Coronary artery (tissue), 2 donors: Measurements from ENCODE around the gene PRDM10.

Experiments used
- DNase-seq: peaks from one replicate; pipeline ENCODE4 v3.0.0-alpha.2; 2017; ENCODE audit warnings: low spot score
- H3K27ac ChIP-seq, 2 donors: fragments of 200-600 bp; sonication (generic); one replicate each; pipeline ENCODE4 v1.5.1; 2016 to 2019
- H3K4me3 ChIP-seq: fragments of 200-600 bp; sonication (generic); 2 replicates; pipeline ENCODE4 v1.5.1; 2016; ENCODE audit warnings: mild to moderate bottlenecking, moderate library complexity
- TF ChIP-seq, protein P1 (sequence below): fragments of 200-600 bp; sonication (generic); IDR thresholded peaks from one replicate; pipeline ENCODE4 v1.5.1; 2019; ENCODE audit warnings: antibody characterized with exemption

PRDM10 gene

DNA sequence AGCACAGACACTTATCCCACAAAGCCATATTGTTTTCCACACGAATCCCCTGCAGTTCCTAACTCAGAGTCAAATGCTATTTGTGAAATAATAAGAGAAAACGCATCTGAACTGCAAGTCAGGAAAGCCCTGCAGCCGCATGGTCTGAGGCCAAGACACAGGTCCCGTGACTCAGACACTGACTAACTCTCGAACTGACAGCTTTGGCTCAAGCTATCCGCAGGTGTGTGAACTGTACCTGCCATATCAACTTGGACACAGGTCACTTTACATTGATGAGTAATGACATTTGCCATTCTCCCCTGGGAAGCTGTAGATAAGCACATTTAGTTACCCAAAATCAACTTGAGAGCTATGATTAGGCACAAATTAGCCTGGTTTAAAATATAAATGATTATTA, 72.3 kb downstream of the PRDM10 start:
- TF ChIP-seq, protein P1, sequence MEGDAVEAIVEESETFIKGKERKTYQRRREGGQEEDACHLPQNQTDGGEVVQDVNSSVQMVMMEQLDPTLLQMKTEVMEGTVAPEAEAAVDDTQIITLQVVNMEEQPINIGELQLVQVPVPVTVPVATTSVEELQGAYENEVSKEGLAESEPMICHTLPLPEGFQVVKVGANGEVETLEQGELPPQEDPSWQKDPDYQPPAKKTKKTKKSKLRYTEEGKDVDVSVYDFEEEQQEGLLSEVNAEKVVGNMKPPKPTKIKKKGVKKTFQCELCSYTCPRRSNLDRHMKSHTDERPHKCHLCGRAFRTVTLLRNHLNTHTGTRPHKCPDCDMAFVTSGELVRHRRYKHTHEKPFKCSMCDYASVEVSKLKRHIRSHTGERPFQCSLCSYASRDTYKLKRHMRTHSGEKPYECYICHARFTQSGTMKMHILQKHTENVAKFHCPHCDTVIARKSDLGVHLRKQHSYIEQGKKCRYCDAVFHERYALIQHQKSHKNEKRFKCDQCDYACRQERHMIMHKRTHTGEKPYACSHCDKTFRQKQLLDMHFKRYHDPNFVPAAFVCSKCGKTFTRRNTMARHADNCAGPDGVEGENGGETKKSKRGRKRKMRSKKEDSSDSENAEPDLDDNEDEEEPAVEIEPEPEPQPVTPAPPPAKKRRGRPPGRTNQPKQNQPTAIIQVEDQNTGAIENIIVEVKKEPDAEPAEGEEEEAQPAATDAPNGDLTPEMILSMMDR = no peak
- no peak overlapping the region for H3K4me3 ChIP-seq
- DNase-seq = no peak
- H3K27ac ChIP-seq = no peak overlapping the region

DNA sequence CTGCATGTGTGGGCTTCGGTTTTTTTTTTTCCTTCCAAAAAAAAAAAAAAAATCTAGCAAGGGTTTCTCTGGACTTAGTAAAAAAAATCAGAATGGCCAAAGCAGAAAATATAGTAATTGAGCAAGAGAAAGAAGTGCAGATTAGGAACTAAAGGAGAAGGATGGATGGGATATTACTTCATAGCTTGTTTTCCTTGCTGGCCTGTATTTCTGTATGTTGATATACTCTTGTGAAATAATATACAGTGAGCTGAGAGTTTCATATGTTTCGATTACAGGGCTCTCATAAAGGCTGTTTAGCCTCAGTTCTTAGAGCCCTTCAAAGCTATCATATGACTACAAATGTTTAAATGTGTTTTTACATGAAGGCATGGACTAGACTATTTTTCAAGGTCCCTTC, 72.9 kb downstream of the PRDM10 start:
- Histone ChIP-seq H3K4me3 (no peak overlapping the region), H3K27ac (no peak overlapping the region)
- TF ChIP-seq, protein P1 = no peak
- DNase-seq = no peak

DNA sequence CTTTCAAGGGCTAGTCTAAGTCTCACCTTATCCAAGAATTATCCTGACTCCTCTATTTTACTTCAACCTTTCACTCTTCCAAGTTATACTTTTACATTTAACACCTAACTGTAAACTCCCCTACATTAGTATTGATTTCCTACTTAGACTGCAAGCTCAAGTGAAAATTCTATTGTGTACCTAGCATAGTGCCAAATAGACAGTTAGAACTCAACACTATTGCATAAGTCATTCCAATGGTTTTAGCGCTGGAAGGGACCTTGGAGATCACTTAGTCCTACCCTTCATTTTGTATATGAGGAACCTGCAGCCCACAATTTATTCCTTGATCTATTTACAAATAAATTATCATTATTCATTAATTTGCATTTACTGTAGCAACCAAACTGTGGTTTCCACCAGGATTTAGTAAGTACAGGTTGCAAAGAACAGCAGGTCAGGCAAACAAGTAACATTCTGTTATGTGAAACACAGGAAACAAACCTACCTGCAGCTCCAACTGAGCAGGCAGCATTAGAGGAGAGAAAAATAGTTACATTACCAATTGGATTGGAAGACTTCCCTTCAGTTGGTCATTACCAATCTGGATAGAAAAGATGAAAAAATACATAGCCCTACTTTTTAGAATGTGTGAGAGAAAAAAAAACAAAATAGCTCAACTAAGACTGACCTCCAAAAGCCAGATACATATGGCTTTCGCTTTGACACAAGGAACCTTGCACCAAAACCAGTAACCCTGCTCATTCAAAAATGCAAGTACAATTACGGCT, 73.5 kb downstream of the PRDM10 start:
- H3K27ac ChIP-seq = no peak overlapping the region
- no peak overlapping the region for H3K4me3 ChIP-seq
- no peak for DNase-seq
- TF ChIP-seq, protein P1 = no peak

DNA sequence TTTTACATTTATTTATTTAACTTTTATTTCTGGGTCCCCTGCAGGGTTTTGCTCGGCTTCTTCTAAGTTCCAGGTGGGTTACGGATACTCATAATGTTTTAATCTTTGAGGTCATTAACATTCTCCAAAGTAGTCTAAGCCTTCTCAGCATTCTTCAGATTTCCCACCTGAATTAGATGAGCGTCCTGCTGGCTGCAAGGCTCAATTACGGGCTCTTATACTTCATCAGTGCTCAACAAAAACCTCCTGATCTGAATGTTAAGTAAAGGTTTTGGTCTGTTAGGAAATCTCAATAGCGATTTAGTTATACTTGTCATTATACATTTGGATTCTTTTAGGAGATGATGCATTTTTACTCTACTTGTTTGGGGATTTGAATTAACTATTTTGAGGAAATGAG, 80.0 kb downstream of the PRDM10 start:
- H3K27ac ChIP-seq = no peak overlapping the region
- H3K4me3 ChIP-seq = no peak overlapping the region
- DNase-seq = no peak
- TF ChIP-seq, protein P1 = no peak

GRCh38 chr11:129918361-129918760, 84.3 kb downstream of the PRDM10 start:
- TF ChIP-seq, protein P1 = no peak
- Histone ChIP-seq H3K4me3 (no peak overlapping the region), H3K27ac (no peak overlapping the region)
- DNase-seq = no peak

- DNase-seq = no peak
- TF ChIP-seq, protein P1 = no peak
- H3K4me3 ChIP-seq = no peak overlapping the region
- H3K27ac ChIP-seq = no peak overlapping the region
Observed at GRCh38 chr11:129917231-129917630, 85.4 kb downstream of the PRDM10 start.

- Histone ChIP-seq H3K4me3 (no peak overlapping the region), H3K27ac (no peak overlapping the region)
- TF ChIP-seq, protein P1 = no peak
- DNase-seq = no peak
Observed at GRCh38 chr11:129911298-129911697, 91.3 kb downstream of the PRDM10 start.
